HG02970 (cell line): ENCODE measurements around the gene POLA1.
A peak's percentile ranks its signal among the peaks of the same experiment; 100 is the strongest.

Source experiments
- ATAC-seq: cut with Tn5 transposase; IDR thresholded peaks from one replicate; pipeline ENCODE4 v1.9.1; 2021; ENCODE audit warnings: mild to moderate bottlenecking, moderate library complexity, moderate number of reproducible peaks; ENCODE audit not compliant: unreplicated experiment, low FRiP score

POLA1 gene

GRCh38 chrX:24694825-24695224 lies 1.1 kb downstream of the POLA1 start:
- no peak for ATAC-seq

- no peak for ATAC-seq
These were observed 2.6 kb downstream of the POLA1 start for GRCh38 chrX:24696294-24696693.

GRCh38 chrX:24702362-24703184 lies 8.9 kb downstream of the POLA1 start:
- peak; percentile 93 for ATAC-seq

DNA sequence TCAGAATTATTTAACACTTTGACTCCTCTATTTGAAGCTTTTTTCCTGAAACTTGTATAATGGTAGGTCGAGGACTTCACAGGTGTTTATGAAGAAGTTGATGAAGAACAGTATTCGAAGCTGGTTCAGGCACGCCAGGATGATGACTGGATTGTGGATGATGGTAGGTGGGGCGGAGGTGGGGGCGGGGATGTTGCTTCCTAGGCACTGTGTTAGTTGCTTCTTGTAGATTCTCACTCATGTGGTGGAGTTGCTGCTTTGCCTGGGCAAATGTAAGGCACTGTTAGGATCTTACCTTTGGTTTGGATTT lies 9.4 kb downstream of the POLA1 start:
- no peak for ATAC-seq

DNA sequence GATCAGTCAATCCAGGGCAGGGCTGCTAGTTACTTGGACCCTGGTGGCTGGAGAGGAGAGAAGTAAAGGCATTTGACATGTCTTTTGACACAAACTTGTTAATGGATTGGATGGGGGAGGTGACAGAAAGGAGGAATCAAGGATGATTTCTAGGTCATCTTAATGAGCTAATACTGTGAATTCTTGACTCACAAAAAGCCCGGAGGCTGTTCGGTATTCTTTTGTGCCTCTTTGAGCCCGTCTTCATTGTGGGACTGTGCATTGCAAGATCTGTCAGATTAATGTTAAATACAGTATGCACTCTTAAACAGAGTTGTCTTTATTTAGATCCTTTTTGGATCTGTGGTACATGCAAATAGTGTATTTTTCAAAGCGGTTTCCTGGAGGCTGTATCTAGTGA lies 25.1 kb downstream of the POLA1 start:
- ATAC-seq: no peak

GRCh38 chrX:24720036-24720435 lies 26.3 kb downstream of the POLA1 start:
- ATAC-seq: no peak

DNA sequence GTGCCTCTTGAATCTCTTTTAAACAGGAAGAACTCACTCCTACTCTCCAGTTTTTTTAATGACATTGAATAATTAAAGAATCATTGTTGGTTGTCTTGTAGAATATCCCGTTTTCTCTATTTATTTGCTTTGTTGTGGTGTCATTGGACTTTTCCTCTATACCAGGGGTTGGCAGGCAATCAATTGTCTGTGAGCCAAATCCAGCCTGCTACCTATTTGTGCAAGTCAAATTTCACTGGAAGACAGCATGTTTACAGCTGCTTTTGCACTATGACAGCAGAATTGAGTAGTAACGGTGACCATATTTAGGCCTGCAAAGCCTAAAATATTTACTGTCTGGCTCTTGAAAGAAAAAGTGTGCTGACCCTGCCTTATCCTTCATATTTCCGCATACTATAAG lies 34.8 kb downstream of the POLA1 start:
- no peak for ATAC-seq

- ATAC-seq: no peak
These were observed 39.2 kb downstream of the POLA1 start for GRCh38 chrX:24732766-24733500.

GRCh38 chrX:24741330-24741729 lies 47.6 kb downstream of the POLA1 start:
- no peak for ATAC-seq

- ATAC-seq: no peak
These were observed 54.5 kb downstream of the POLA1 start for GRCh38 chrX:24748196-24748595.

- no peak for ATAC-seq
These were observed 66.1 kb downstream of the POLA1 start for GRCh38 chrX:24759786-24760185.

DNA sequence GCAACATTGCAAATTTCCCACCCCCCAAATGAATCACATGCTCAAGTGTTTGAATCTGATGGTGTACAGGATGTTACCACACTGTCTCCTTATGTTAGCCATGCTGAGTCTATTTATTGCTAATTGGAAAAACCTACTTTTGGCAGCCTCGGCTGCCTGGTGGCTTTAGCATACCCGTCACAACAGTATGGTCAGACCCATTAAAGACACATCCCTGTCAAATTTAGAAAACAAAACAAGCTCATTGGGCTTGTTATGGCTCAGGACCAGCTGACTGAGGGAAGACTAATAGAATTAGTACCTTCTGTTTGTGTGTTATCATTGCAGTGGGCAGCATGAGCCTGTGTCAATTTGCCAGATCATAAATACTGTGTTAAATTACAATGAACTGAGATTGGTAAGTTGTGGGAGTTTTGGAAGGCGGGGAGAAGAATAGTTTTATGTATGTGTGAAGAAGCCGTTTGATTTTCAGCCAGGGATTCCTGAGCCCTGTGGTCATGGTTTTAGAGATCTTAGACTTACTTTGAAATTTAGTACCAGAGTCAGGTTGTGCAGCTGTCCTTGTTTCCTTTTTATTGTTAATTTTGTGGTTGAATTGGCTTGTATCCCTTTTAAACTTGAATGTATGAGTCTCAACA lies 66.8 kb downstream of the POLA1 start:
- no peak for ATAC-seq

DNA sequence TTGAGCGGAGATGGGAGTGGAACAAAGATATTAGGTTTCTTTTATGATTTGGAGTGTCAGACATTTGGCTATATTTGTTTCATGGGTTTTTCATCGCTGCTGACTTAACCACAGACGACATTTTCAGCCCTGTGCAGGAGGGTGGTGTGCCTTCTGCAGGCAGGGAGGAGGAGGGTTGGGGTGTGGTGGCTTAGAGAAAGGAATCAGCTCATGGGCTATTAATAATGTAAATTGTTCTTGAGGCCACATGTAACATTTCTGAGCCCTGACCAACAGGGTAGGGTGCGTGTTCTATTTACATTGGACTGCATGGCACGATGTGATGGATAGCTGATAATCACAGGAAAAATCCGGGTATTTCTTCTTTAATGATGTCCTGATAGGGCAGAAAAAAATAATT lies 67.6 kb downstream of the POLA1 start:
- no peak for ATAC-seq

DNA sequence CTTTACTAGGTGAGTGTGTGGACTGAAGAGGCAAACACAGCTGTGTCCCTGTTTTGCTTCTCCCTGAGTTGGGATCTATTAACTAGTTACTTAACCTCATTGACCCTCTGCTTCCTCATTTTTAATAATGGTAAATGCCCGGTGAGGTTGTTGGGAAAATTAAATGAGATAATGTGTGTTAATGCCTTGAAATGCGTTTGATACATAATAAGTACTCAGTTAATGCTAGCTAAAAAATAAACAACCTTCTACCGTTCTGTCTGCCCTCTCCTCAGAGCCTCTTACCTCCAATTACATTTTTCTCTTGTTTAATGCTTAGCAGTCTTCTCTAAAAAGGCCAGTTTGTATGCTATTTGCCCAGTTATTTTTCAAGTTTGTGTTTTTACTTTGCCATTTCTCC lies 70.3 kb downstream of the POLA1 start:
- no peak for ATAC-seq

DNA sequence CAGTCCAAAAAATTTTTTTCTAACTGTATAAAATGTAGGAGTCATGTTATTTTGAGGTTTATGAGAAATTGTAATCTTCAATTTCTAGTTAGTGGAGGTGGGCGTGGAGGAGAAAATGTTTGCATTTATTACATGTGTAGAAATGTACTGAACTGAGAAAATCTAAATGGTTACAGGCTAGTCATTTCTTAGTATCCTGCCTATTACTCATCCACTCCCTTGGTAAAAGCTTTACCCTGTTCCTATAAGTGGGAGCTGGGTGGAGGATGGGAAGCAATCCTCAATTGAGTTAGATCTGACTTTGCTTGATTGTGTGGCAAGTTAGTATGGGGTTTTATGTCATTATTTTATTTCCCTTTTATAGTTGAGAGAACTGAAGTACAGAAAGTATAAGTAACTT lies 73.8 kb downstream of the POLA1 start:
- ATAC-seq: no peak

DNA sequence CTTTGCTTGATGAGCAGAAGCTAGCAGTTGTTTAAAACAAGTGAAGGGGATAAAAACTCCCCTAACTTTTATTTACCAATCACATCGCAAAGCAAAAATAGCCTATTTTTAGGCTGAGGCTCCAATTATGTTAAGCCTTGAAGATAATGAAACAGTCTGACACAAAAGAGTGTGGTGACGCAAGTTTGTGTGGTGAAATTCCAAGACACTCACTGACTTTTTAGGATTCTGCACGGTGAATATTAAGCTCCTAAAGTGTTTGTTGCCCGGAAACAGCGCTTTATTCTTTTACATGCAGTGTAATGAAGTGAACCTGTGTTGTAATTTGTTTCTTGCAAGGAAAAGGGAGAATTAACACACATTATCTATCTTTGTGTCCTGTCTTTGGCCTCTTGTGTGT lies 74.8 kb downstream of the POLA1 start:
- no peak for ATAC-seq

GRCh38 chrX:24774650-24775049 lies 80.9 kb downstream of the POLA1 start:
- no peak for ATAC-seq

- ATAC-seq: no peak
These were observed 82.2 kb downstream of the POLA1 start for GRCh38 chrX:24775891-24776290.

GRCh38 chrX:24777660-24778059 lies 83.9 kb downstream of the POLA1 start:
- ATAC-seq: peak; percentile 94

GRCh38 chrX:24782011-24782410 lies 88.3 kb downstream of the POLA1 start:
- ATAC-seq: no peak

DNA sequence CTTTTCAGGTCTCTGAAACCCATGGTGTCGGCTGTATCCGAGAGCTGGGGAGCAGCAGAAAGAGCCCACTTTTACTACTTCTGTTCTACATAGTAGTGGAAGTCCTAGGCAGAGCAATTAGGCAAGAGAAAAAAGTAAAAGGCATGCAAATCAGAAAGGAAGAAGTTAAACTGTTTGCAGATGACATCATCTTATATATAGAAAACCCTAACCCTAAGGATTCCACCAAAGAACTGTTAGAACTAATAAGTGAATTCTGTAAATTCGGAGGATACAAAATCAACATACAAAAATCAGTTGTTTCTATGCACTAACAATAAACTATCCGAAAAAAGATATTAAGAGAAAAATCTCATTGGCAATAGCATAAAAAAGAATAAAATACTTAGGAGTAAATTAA lies 95.3 kb downstream of the POLA1 start:
- ATAC-seq: no peak

DNA sequence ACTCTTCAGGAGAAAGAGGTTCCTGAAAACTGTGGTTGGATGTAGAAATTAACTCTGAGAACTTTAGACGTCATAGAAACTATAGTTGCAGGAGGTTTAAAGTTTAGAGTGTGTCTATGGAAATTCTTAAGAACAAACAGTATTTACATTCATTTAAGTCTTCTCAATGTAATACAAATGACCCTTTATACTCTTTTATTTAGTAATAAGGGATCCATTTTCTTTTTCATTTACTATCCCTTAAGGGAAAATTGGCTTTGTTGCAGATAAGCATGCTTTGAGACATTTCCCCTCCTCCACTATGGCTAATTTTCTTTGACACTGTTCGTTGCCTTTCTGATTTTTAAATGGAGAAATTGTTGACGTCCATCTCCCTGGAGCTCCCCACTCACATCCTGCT lies 96.4 kb downstream of the POLA1 start:
- no peak for ATAC-seq
